NCI-H2196 (cell line): ENCODE data around the gene NSG2.
"Not testable (repeated sequence)": the region's sequence is repeated elsewhere in the genome, so short reads cannot be mapped to it uniquely, and the experiment has no call there.

ENCODE experiments used
- DNase-seq: peaks from one replicate; lab custom pipeline; 2025; ENCODE audit not compliant: unreplicated experiment; lab: John Stamatoyannopoulos, UW

The NSG2 gene

GRCh38 chr5:174100490-174100889 lies 55.0 kb downstream of the NSG2 start:
- DNase-seq = no peak

- peak; percentile 84 for DNase-seq
These were observed 55.8 kb downstream of the NSG2 start for GRCh38 chr5:174101195-174101730.

- not testable (repeated sequence) for DNase-seq
These were observed 57.1 kb downstream of the NSG2 start for GRCh38 chr5:174102574-174102973.

GRCh38 chr5:174106997-174107655 lies 61.6 kb downstream of the NSG2 start:
- DNase-seq = peak; percentile 7

GRCh38 chr5:174108745-174109144 lies 63.2 kb downstream of the NSG2 start:
- no peak for DNase-seq

- no peak for DNase-seq
These were observed 64.3 kb downstream of the NSG2 start for GRCh38 chr5:174109698-174110260.

- no peak for DNase-seq
These were observed 64.8 kb downstream of the NSG2 start for GRCh38 chr5:174110310-174110709.

- no peak for DNase-seq
These were observed 65.9 kb downstream of the NSG2 start for GRCh38 chr5:174111287-174111973.

GRCh38 chr5:174115226-174115625 lies 69.7 kb downstream of the NSG2 start:
- DNase-seq = no peak

GRCh38 chr5:174118823-174119467 lies 73.4 kb downstream of the NSG2 start:
- no peak for DNase-seq

- no peak for DNase-seq
These were observed 74.0 kb downstream of the NSG2 start for GRCh38 chr5:174119468-174119881.

- DNase-seq = no peak
These were observed 75.0 kb downstream of the NSG2 start for GRCh38 chr5:174120401-174121005.

GRCh38 chr5:174134545-174134944 lies 89.0 kb downstream of the NSG2 start:
- no peak for DNase-seq

- no peak for DNase-seq
These were observed 94.1 kb downstream of the NSG2 start for GRCh38 chr5:174139623-174140022.

- no peak for DNase-seq
These were observed 95.0 kb downstream of the NSG2 start for GRCh38 chr5:174140452-174141020.

GRCh38 chr5:174141398-174141797 lies 95.9 kb downstream of the NSG2 start:
- no peak for DNase-seq

GRCh38 chr5:174145091-174145490 lies 99.6 kb downstream of the NSG2 start:
- no peak for DNase-seq

- peak; percentile 69 for DNase-seq
These were observed 100.3 kb downstream of the NSG2 start for GRCh38 chr5:174145821-174146220.

- no peak for DNase-seq
These were observed 101.0 kb downstream of the NSG2 start for GRCh38 chr5:174146556-174146955.

- not testable (repeated sequence) for DNase-seq
These were observed 101.5 kb downstream of the NSG2 start for GRCh38 chr5:174147012-174147411.

GRCh38 chr5:174147551-174147950 lies 102.0 kb downstream of the NSG2 start:
- no peak for DNase-seq
